Urinary bladder (tissue), 4 donors: ENCODE data around the gene SUSD3. TPM values are rescaled to one million over a fixed set of nuclear protein-coding genes. Genes with fewer than 3 reads are reported as not detected.
A peak's percentile ranks its signal among the peaks of the same experiment; 100 is the strongest.

Experiments used
- DNase-seq: peaks from one replicate; pipeline ENCODE4 v3.0.0-alpha.2; 2015; ENCODE audit errors: extremely low spot score
- H3K27ac ChIP-seq: one replicate; pipeline ENCODE4 v1.5.1; 2013; ENCODE audit warnings: low read depth, mild to moderate bottlenecking, moderate library complexity
- H3K36me3 ChIP-seq: one replicate; pipeline ENCODE4 v1.6.1; 2013; ENCODE audit warnings: mild to moderate bottlenecking, moderate library complexity; ENCODE audit not compliant: insufficient read depth
- H3K4me1 ChIP-seq: one replicate; pipeline ENCODE4 v1.6.1; 2013; ENCODE audit warnings: mild to moderate bottlenecking, moderate library complexity; ENCODE audit not compliant: insufficient read depth
- H3K4me3 ChIP-seq: one replicate; pipeline ENCODE4 v1.5.1; 2013; ENCODE audit warnings: low read depth, low read length
- WGBS: extraction: QIAGEN DNeasy Blood & Tissue Kit; methylation state at CpG from one replicate; pipeline ENCODE4 v1.1.7; 2013; 5-methylcytosine and 5-hydroxymethylcytosine counted together
- polyA plus RNA-seq: library from polyadenylated mRNA; stranded (reverse); fragments of 200-250 nt; gene quantifications from one replicate; pipeline ENCODE4 v1.2.3, GENCODE V29; 2013
- total RNA-seq: library from RNA; depleted of rRNA; stranded (reverse); fragments of >200 nt; gene quantifications from one replicate; pipeline ENCODE4 v1.2.3, GENCODE V29; 2014
- donor health status: healthy with polysubstance abuse.
- donor health status: healthy.

SUSD3 gene
- total and polyA plus RNA-seq, 2 donors, result 1.5 to 1.9 TPM

DNA sequence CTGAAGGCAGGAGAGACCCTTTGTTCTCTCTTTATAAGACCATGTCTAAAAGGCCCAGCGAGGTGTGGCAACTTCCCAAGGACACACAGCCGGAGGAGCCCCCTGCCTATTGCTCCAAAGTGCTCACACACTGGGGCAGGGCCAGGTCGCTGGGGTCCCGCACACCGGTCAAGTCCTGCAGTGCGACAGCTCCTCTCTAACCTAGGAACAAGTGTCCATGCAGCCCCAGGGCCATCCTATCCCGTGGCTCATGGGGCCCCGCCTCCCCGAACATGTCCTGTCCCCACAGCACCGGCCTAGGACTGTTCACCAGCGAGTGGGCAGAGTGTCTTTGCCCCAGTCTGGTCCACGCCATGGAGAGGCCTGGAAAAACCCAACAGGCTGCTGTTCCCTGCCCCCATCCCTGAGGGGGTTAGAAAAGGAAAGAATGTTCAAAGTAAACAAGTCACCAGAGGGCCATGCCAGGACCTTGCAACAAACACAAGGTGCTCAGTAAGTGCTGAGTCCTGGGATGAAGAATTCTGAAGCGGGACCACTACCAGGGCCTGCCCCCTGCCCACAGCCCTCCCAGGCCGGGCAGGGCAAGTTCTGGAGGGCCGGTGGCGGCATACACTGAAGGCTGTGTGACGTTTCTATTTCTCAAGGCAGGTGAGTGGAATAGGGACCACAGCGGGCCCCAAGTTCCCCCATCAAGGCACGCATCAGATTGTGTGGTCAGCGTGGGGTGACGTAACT is 74.6 kb downstream of the SUSD3 start:
- H3K4me1 ChIP-seq, result no peaks in the 10 kb centered on the region
- no peaks in the 10 kb centered on the region for H3K36me3 ChIP-seq
- WGBS, result 20% methylated on average over 21 of the region's 21 CpGs
- no peak for DNase-seq
- H3K27ac ChIP-seq, result peak overlapping the region; percentile 94
- peak overlapping the region; percentile 83 for H3K4me3 ChIP-seq

- under 1% methylated on average over 34 of the region's 34 CpGs for WGBS
- H3K4me1 ChIP-seq, result no peaks in the 10 kb centered on the region
Observed at GRCh38 chr9:93133681-93134014, 75.1 kb downstream of the SUSD3 start.

GRCh38 chr9:93134015-93134739 is 75.7 kb downstream of the SUSD3 start, which contains the start of gene NINJ1:
Gene NINJ1 (minus strand): TSS chr9:93134251. CDS start chr9:93134217, 34 bp downstream.
- no peaks in the 10 kb centered on the region for H3K36me3 ChIP-seq
- no peaks in the 10 kb centered on the region for H3K4me1 ChIP-seq
- DNase-seq, result no peak
- H3K27ac ChIP-seq, result peak within 1 kb of the TSS; percentile 97
- WGBS, result under 1% methylated on average over 78 of the region's 78 CpGs
- H3K4me3 ChIP-seq, result peak within 1 kb of the TSS; percentile 83

More at GRCh38 chr9:93133681-93134014, 75.1 kb downstream of the SUSD3 start:
- Histone ChIP-seq H3K36me3 (no peaks in the 10 kb centered on the region), H3K4me3 (peak overlapping the region; percentile 83), H3K27ac (peak overlapping the region; percentile 94)
- no peak for DNase-seq

Other genes with a start within 250 kb of the SUSD3 start
- gene ZNF484, start 180.7 kb upstream of the SUSD3 start, total RNA-seq, result 44.1 TPM
- gene ZNF484, start 180.7 kb upstream of the SUSD3 start, polyA plus RNA-seq, result 2.2 TPM
- 7.4 TPM for gene FGD3, start 111.2 kb upstream of the SUSD3 start, total RNA-seq
- gene FGD3, start 111.2 kb upstream of the SUSD3 start, polyA plus RNA-seq, result 5.8 TPM
- 14.8 TPM for gene CARD19, start 37.5 kb downstream of the SUSD3 start, total RNA-seq
- gene CARD19, start 37.5 kb downstream of the SUSD3 start, polyA plus RNA-seq, result 77.0 TPM
- 13.2 TPM for gene NINJ1, start 75.5 kb downstream of the SUSD3 start, total RNA-seq
- gene NINJ1, start 75.5 kb downstream of the SUSD3 start, polyA plus RNA-seq, result 48.2 TPM
- gene WNK2, start 125.4 kb downstream of the SUSD3 start, total RNA-seq, result 4.8 TPM
- 9.3 TPM for gene WNK2, start 125.4 kb downstream of the SUSD3 start, polyA plus RNA-seq